ENCODE results near the gene AFG1L.
"Not testable (repeated sequence)": the region's sequence is repeated elsewhere in the genome, so short reads cannot be mapped to it uniquely, and the experiment has no call there.

The AFG1L gene

GRCh38 chr6:108524528-108525248 lies 229.8 kb downstream of the AFG1L start:
- no peak overlapping the region for H3K27ac ChIP-seq
- no peak for TF ChIP-seq CTCF (conservative IDR thresholded peaks at IDR 0.05)

- peak; percentile 84 for TF ChIP-seq CTCF (conservative IDR thresholded peaks at IDR 0.05)
- H3K27ac ChIP-seq = no peak overlapping the region
Measured at GRCh38 chr6:108526739-108527174, 231.9 kb downstream of the AFG1L start.

GRCh38 chr6:108528878-108529277 lies 234.0 kb downstream of the AFG1L start:
- no peak overlapping the region for H3K27ac ChIP-seq
- TF ChIP-seq CTCF (conservative IDR thresholded peaks at IDR 0.05) = no peak

GRCh38 chr6:108531332-108531731 lies 236.5 kb downstream of the AFG1L start:
- H3K27ac ChIP-seq = no peak overlapping the region
- peak; percentile 34 for TF ChIP-seq CTCF (conservative IDR thresholded peaks at IDR 0.05)

- H3K27ac ChIP-seq = no peak overlapping the region
- no peak for TF ChIP-seq CTCF (conservative IDR thresholded peaks at IDR 0.05)
Measured at GRCh38 chr6:108535114-108535742, 240.4 kb downstream of the AFG1L start.

GRCh38 chr6:108535920-108536535 lies 241.2 kb downstream of the AFG1L start:
- H3K27ac ChIP-seq = not testable (repeated sequence)

- peak overlapping the region; percentile 44 for H3K27ac ChIP-seq
- peak; percentile 83 for TF ChIP-seq CTCF (conservative IDR thresholded peaks at IDR 0.05)
Measured at GRCh38 chr6:108541843-108542759, 247.2 kb downstream of the AFG1L start.
